ENCODE data around the gene MRPL19.

The MRPL19 gene

GRCh38 chr2:75616406-75616805 is 30.2 kb upstream of the MRPL19 start:
- no peak for DNase-seq (ENCODE audit: low spot score)

DNA sequence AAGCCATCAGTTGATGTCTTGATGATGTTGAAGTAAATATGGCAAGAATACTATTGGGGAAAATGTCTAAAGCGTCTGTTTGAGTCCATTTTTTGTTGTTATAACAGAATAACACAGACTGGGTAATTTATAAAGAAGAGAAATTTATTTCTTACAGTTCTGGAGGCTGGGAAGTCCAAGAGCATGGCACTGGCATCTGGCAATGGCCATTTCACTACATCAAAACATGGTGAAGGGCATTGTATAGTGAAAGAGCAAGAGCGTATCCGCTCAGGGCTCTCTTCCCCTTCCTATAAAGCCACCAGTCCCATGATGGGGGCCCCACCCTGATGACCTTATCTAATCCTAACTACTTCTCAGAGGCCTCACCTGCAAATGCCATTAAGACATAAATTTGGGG is 29.6 kb upstream of the MRPL19 start:
- no peak for DNase-seq (ENCODE audit: low spot score)

DNA sequence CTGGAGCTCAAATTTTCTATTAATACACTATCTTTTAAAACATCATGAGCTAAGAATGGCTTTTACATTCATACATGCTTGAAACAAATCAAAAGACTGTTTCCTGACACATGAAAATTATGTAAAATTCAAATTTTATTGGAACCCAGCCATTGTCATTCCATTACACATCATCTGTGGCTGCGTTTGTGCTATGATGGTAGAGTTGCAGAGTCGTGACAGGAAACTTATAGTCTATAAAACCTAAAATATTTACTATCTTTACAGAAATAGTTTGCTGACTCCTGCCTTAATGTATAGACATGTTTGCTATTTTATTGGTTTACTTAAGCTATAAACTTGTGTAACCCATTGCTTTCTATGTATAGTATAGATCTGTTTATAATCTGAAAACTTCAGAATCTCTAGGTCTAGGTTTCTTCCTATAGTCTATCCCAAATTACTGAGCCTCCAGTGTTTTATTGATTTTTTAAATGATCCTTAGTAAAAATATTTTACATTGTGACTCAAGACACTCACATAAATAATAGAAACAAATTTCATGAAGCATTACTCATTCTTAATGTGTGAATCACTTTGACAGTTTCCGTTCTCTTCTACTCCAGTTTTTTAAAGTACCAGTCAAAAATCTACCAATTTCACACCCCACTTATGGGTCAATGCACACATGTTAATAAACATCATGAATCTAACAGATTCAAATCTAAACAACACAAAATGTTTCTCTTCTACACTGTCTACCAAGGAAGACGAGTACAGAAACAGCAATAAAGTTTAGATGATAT is 26.4 kb upstream of the MRPL19 start:
- DNase-seq (ENCODE audit: low spot score), result peak; percentile 36

GRCh38 chr2:75621228-75621627 is 25.4 kb upstream of the MRPL19 start:
- no peak for DNase-seq (ENCODE audit: low spot score)

- no peak for DNase-seq (ENCODE audit: low spot score)
Observed at GRCh38 chr2:75622500-75622899, 24.1 kb upstream of the MRPL19 start.

GRCh38 chr2:75622929-75623328 is 23.7 kb upstream of the MRPL19 start:
- no peak for DNase-seq (ENCODE audit: low spot score)

DNA sequence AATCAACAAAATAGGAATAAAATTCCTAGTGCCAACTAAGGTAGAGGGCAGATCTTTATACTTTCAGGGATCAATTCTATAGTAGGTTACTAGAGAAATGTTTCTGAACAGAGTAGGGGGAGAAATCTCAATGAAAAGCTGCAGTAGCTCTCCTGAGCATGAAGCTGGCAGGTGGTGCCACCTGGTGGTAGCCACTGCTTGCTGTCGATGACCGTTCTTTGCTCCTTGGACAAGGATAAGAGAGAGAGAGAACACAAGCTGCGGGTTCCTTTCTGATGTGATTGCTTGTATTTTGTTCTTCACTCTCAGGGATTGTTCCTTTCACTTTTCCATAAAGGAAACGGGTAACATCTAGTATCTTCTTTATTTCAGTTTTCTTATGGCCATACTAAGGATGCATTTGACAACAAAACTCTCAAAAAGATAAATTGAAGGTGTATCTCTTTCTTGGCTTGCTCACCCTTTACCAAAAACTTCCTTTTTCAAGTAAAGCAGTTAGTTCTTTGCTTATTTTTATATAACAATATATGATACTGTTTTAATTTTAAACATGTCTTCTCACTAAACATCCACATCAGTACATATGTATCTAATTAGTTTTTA is 18.6 kb upstream of the MRPL19 start:
- DNase-seq (ENCODE audit: low spot score), result peak; percentile 80

DNA sequence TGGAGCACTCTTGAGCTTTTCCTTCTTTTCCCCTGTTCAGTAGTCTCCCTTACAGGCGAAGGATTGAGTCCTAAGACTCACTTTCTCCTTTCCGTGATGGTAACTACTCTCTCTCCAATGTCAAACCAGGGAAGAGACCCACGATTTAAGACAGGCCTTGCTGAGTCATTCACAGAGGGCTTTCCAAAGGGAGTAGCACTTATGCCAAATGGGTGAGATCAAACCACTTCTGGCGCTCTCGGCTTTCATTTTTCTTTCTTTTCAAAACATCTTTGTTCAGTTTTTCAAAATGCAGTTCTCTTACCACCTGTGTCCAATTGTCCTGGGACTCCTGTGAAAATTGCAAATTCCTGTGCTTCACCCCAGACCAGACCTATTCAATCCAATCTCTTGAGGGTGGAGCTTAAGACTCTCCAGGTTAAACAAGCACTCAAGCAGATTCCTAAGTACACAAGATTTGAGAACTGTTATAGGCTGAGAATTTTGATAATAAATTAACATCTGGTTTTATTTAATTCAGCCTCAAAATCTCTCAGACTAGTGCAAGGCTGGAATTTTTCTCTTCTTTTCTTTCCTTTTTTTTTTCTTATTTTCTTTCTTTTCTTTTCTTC is 14.4 kb upstream of the MRPL19 start:
- DNase-seq (ENCODE audit: low spot score), result no peak

DNA sequence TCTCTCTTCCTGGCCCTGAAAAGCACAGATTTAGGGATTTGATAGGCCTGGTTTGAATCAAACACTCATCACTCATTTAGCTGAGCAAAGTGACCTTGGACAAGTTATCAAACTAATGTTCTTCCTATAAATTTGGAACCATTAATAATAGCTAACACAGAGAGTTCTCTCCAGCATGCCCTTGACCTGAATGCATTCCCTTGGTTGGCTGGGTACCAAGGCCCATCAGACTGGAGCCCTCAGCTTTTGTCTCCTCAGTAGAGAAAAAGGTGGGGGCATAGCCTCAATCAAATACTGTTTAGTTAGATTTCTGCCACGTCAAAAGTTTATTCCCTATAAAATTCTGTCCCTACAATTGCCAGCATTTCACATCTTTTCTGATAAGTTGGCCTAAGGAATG is 13.8 kb upstream of the MRPL19 start:
- DNase-seq (ENCODE audit: low spot score), result no peak

- no peak for DNase-seq (ENCODE audit: low spot score)
Observed at GRCh38 chr2:75633620-75634019, 13.0 kb upstream of the MRPL19 start.

- no peak for DNase-seq (ENCODE audit: low spot score)
Observed at GRCh38 chr2:75634945-75635344, 11.6 kb upstream of the MRPL19 start.

DNA sequence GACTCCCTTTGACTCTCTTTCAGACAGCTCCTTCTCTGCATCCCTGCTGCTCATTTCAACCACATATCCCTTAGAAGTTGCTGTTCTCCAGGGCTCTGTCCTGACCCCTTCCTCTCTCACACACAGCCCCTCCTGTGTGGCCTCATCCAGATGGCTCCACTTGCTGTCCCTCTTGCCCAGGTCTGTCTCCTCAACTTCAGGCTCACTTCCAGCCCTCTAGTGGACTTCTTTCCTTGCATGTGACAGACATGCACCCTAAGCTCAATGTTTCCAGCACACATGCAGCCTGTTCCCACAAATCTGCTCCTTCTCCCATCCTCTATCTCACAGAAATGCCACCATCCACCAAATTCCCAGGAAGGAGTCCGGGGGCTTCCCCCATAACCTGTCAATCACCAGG is 9.0 kb upstream of the MRPL19 start:
- no peak for DNase-seq (ENCODE audit: low spot score)

- DNase-seq (ENCODE audit: low spot score), result peak; percentile 65
Observed at GRCh38 chr2:75640621-75641121, 5.9 kb upstream of the MRPL19 start.

GRCh38 chr2:75641587-75641986 is 5.0 kb upstream of the MRPL19 start:
- DNase-seq (ENCODE audit: low spot score), result no peak

- DNase-seq (ENCODE audit: low spot score), result no peak
Observed at GRCh38 chr2:75643980-75644379, 2.6 kb upstream of the MRPL19 start.

- no peak for DNase-seq (ENCODE audit: low spot score)
Observed at GRCh38 chr2:75645643-75646042, 940 bp upstream of the MRPL19 start.

DNA sequence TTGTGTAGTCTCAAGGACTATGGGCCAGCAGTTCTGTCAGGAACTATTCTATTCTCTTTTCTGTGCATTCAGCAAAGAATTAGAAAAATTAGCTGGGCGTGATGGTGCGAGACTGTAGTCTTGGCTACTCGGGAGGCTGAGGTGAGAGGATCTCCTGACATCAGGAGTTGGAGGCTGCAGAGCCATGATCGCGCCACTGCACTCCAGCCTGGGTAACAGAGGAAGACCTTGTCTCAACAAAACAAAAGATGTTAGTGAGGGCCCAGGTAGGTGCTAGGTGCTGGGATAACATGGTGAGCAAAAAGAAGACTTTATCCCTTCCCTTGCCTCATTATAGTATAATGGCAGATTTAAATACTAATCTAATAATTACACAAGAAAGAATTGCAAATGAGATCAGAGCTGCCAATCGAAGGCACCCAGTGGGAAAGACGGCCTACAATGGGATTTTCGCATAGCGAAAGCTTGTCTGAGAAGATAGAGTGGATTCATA is 447 bp upstream of the MRPL19 start:
- no peak for DNase-seq (ENCODE audit: low spot score)

DNA sequence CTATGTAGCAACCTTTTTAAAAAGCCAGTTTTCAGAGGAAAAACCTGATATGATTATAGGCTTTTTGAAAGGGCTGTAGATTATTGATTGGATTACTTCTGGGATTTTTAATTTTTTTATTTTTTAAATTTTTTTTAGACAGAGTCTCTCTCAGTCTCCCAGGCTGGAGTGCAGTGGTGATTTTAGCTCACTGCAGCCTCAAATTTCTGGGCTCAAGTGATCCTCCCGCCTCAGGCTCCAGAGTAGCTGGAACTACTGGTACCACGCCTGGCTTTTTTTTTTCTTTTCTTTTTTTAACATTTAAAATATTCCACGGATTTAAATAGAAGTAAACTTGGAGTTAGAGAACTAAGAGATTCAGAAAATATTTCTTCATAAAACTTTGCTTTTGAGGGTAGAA is 1.2 kb downstream of the MRPL19 start:
- DNase-seq (ENCODE audit: low spot score), result no peak

DNA sequence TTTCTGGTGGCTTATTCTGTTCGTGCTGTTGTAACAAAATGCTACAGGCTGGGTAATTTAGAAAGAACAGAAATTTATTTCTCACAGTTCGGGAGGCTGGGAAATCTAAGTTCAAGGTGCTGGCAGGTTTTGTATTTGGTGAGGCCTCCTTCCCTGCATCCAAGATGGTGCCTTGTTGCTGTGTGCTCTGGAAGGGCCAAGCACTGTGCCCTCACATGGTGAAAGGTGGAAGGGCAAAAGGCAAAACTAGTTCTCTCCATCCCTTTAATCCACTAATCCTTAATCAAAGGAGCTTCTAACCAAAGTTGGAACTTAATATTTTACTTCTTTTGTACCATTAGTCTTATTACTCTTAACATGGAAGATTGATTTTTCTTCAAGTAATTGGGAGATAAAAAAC is 7.4 kb downstream of the MRPL19 start:
- DNase-seq (ENCODE audit: low spot score), result no peak

DNA sequence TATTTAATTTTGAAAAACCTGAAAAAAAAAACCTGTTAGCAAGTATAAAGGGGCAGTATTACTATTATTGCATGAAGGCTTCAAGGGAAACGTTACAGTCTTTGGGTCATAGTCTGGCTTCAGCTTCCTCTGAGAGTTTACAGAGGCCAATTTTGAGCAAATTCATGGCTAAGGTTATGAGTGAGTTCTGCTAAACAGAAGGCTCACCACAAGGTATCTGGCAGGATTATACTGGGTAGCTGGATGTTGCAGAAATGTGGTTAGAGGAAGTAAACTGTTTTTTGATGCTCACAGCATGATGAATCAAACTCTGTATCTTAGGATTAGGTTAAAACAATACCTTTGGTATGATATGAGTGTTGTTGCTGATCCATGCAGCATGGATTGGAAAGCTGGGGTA is 9.3 kb downstream of the MRPL19 start:
- DNase-seq (ENCODE audit: low spot score), result no peak

GRCh38 chr2:75656563-75656962 is 10.0 kb downstream of the MRPL19 start:
- no peak for DNase-seq (ENCODE audit: low spot score)

- no peak for DNase-seq (ENCODE audit: low spot score)
Observed at GRCh38 chr2:75657798-75658197, 11.2 kb downstream of the MRPL19 start.

DNA sequence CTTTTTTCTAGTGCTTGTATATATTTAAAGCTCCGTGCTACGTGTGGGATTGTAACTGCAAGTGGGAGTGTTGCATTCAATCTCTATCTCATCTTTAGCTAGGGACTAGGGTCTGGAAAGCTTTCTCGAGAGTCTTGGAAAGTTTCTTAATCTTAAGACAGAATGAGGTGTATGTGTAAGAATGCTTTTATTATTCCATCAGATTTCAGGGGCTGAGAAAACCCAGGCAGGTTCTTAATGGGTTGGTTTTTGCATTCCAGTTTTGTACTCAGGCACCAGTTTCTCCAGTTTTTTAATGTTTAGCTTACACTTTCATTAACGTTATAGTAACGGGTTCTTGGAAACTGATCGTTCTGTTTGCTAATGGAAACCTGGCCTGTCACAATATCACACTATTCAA is 20.3 kb downstream of the MRPL19 start:
- no peak for DNase-seq (ENCODE audit: low spot score)
